ENCODE measurements around the gene HOXC10.

Gene HOXC10

DNA sequence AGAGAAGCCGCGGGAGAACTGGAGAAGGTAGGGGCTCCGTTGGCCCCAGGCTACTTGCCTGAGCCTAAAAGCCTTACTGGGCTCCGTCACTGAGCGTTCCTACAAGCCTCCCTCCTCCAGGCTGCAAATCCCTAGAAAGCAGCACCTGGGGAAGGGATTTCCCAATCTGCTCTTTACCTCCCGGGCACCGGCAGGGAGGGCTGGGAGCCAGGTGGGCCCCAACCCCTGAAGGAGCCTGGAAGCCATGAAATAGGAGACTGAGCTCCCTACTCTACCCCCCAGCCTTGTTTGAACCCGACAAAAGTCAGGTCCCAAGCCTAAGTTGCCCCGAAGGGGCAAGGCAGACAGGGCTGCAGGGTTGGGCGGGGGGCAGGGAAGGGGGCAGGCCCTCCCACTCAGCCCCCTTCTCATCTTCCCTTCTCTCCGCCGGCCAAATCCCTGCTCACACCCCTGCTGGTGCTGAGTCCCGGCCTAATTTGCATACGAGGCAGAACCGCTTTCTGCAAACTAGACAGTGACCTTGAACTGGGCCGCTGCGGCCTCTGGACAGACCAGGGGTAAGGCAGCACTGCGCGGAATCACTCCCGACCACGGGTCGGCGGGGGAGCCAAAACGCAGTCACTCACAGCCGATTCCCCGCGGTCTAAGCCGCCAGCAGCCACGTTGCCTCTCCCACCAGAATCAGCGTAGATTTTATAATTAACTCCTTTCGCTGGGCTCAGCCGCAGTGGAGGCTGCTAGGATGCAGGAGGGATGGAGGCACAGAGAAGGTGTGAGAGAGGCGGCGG, 34.0 kb upstream of the HOXC10 start:
- DNase-seq (ENCODE audit: low read depth) = no peak

- DNase-seq (ENCODE audit: low read depth) = no peak
Measured at GRCh38 chr12:53951577-53952334, 33.2 kb upstream of the HOXC10 start.

GRCh38 chr12:53952335-53952694, 32.6 kb upstream of the HOXC10 start:
- no peak for DNase-seq (ENCODE audit: low read depth)

- DNase-seq (ENCODE audit: low read depth) = no peak
Measured at GRCh38 chr12:53952871-53953734, 31.8 kb upstream of the HOXC10 start.

DNA sequence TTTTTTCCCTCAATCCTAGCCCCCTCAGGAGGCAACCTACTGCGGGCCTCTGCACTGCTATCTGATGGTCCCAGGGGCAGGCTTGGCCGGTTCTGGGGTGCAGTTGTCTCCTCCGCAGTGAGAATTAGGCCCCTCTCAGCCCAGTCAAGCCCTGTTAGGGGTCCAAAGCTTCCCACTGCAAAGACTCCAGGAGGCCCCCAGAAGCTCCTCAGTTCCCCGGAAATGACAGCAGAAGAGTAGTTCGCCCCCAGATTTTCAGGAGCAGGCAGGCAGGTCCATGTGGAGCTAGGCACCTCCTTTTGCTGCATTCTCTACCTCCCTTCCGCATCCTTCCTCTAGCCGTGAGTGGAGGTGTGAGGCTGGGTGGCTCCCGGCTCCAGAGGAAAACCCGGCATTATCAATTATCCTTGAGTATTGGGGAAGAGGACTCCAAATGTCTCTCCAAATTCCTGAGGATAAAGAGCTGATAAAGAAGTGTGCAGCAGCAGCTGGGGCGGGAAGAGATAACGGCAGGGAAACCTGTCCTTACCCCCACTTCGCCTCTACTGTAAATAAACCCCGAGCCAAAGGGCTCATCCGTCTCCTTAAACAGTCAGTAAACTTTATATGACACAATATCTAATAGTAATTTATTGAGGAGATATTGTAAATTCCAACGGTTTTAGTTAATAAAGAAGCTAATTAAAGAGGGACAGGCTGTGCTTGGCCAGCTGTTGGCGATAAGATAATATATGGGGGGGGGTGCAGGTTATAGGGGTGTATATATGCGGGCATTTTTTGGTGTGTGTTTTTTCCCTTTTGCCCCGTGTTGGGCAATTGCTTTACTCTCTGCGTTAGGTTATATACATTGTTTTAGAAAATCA, 30.9 kb upstream of the HOXC10 start:
- DNase-seq (ENCODE audit: low read depth) = no peak

GRCh38 chr12:53954694-53955035, 30.3 kb upstream of the HOXC10 start, which contains the start of gene HOXC12:
TSS of gene HOXC12 (plus strand) at chr12:53954903. CDS start at chr12:53954930, 27 bp downstream.
- no peak for DNase-seq (ENCODE audit: low read depth)

DNA sequence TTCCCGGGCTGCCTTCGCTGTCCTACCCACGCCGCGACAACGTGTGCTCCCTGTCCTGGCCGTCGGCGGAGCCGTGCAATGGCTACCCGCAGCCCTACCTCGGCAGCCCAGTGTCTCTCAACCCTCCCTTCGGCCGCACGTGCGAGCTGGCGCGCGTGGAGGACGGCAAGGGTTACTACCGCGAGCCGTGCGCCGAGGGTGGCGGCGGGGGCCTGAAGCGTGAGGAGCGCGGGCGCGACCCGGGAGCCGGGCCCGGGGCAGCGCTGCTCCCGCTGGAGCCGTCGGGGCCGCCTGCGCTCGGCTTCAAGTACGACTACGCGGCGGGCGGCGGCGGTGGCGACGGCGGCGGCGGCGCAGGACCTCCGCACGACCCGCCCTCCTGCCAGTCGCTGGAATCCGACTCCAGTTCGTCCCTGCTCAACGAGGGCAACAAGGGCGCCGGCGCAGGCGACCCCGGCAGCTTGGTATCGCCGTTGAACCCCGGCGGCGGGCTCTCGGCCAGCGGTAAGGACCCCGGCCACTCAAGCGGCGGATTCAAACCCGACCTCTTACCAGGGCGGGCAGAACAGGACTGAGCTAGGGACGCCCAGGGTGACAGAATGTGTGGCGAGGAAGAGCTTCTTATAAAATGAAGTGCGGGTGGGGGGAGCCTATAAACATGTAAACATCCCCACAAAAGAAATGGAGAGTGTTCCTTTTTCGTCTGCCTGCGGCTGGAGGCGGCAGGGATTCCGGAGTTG, 29.7 kb upstream of the HOXC10 start:
- DNase-seq (ENCODE audit: low read depth) = no peak

GRCh38 chr12:53955776-53956250, 29.1 kb upstream of the HOXC10 start:
- DNase-seq (ENCODE audit: low read depth) = no peak

DNA sequence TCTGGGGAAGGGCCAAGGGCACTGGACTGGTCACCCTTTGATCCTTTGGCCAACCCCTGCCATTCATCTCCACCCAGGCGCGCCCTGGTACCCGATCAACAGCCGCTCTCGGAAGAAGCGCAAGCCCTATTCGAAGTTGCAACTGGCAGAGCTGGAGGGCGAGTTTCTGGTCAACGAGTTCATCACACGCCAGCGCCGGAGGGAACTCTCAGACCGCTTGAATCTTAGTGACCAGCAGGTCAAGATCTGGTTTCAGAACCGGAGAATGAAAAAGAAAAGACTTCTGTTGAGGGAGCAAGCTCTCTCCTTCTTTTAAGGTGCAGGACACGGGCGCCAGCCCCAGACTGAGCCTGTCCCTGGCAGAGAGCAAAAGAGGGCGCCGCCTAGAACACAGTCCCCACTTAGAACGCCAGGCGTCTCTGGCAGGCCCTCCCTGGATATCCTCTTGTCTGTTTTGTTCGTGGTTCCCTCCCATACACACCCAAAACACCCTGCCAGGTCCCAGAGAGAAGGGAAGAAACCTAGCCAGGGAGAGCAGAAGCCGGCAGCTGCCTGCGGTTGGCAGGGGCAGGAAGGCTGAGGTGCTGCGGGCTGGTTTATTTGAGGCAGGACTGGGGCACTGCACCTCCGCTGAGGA, 28.6 kb upstream of the HOXC10 start:
- no peak for DNase-seq (ENCODE audit: low read depth)

DNA sequence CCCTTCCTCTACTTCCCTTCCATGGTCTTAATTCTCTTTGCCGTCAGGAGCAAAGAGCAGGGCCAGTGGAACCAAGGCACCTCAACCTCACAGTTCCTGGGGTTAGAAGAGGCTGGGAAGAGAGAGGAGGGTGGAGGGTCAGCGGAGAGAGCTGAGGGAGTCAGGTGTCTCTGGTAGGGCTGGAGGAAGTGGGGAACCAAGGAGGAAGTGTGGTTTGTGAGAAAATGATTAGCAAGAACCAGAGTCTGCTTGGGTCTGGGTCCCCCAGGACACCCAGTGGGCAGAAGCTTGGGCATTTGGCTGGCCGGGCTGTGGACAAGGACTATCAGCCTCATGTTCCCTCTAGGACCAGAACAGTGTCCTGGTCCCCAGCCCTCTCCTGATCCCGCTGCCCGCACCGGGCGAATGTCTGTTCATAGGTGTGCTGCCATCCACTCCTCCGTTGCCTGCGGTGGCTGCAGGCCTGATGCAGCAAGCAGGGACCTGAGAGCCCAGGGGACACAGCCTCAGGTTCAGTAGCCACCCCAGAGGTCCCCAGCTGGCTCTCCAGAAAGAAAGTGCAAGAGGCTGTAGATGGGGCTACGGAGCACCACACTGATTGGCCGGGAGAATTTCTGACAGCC, 27.9 kb upstream of the HOXC10 start:
- no peak for DNase-seq (ENCODE audit: low read depth)

DNA sequence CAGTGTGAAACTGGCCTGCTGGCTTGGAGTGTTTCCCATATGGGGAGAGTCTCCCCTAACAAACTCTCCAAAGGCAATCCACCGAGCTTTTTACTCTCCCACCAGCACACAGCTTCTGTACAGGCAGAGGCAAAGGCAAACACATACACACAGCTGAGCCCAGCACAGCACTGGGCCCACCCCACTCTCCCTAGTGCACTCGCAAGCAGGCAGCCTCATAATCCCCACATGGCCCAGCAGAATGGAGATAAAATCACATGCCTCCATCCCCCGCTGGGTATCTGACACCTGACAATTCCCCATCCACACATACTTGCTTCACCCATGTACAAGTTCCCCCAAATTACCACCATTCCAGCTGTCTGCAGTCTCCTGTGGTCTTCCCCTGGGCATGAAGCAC, 26.8 kb upstream of the HOXC10 start:
- DNase-seq (ENCODE audit: low read depth) = no peak

- DNase-seq (ENCODE audit: low read depth) = no peak
Measured at GRCh38 chr12:53959314-53959713, 25.6 kb upstream of the HOXC10 start.

GRCh38 chr12:53960187-53961024, 24.5 kb upstream of the HOXC10 start:
- DNase-seq (ENCODE audit: low read depth) = no peak

GRCh38 chr12:53961025-53961761, 23.8 kb upstream of the HOXC10 start:
- DNase-seq (ENCODE audit: low read depth) = no peak

- no peak for DNase-seq (ENCODE audit: low read depth)
Measured at GRCh38 chr12:53963005-53963404, 21.9 kb upstream of the HOXC10 start.

- no peak for DNase-seq (ENCODE audit: low read depth)
Measured at GRCh38 chr12:53963434-53964314, 21.3 kb upstream of the HOXC10 start.

GRCh38 chr12:53964315-53964713, 20.6 kb upstream of the HOXC10 start:
- DNase-seq (ENCODE audit: low read depth) = no peak
